Stimulated activated CD4-positive, alpha-beta T cell treated with anti-CD3 and anti-CD28 coated beads, Interleukin-1b, Interleukin-23, amount 100 ng/mL, for 4 hours (primary cell): ENCODE results near the gene CLTRN.
A peak's percentile ranks its signal among the peaks of the same experiment; 100 is the strongest.
"Not testable (repeated sequence)": the region's sequence is repeated elsewhere in the genome, so short reads cannot be mapped to it uniquely, and the experiment has no call there.

Experiments
- DNase-seq, 2 donors: peaks; one replicate each; pipeline ENCODE4 v3.0.0-alpha.2; 2020; ENCODE audit warnings: low read depth in 2 of 2

The CLTRN gene, protein sequence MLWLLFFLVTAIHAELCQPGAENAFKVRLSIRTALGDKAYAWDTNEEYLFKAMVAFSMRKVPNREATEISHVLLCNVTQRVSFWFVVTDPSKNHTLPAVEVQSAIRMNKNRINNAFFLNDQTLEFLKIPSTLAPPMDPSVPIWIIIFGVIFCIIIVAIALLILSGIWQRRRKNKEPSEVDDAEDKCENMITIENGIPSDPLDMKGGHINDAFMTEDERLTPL

DNA sequence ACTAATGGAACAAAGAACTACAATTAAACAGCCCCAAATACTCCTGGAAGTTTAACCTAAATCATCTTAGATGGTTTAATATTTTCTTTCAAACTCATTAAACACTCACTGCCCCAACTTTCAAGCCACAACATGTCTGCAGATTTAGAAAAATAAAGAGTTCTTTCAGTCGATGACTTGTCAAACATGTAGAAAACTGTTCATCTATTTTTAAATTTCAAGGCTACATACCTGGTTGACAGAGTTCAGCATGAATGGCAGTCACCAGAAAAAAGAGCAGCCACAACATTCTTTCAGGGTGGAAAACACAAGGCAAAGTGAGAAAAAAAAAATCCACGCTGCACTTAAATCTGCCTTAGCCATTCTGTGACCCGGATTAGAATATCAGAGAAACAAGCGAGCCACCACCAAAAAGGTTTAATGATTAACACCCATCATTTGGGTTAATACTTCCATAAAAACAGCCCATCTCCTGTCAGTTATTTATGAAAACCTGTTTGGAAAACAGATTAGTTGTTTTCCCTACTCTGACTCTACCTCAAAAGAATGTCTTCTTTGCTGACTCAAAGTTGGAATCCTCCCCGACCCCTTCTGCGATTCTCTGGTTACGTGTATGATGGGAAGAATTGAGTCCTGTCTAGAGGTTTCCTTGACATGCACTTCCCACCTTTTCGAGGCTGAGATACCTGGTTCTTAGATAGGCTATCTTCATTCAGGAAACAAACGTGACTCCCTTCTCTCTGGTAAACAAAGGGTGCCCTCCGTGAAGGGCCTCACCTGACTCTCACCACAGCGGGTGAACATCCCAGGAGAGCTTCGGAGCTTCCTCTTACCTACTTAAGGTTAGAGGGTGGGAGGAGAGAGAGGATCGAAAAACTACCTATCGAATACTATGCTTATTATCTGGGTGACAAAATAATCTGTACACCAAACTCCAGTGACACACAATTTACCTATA lies at the start of gene CLTRN:
Gene CLTRN (minus strand): TSS at position 319 of the 958 bp plus-strand sequence. CDS start 30 bp downstream, at position 289.
- DNase-seq = no peak

DNA sequence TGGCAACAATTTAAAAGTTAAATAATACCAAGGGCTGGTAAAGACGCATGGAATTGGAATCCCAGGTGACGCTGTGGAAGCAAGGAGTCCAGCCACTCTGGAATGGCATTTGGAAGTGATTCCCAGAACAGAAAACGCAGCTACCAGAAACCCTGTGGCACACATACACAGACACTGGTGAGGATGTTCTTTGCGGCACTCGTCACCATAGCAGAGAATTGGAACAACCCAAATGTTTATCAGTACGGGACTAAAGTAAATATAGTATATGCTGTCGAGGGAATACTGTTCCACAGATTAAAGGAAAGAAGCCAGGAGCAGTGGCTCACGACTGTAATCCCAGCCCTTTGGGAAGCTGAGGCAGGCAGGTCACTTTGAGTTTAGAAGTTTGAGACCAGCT lies 39.7 kb upstream of the CLTRN start:
- DNase-seq = not testable (repeated sequence)

DNA sequence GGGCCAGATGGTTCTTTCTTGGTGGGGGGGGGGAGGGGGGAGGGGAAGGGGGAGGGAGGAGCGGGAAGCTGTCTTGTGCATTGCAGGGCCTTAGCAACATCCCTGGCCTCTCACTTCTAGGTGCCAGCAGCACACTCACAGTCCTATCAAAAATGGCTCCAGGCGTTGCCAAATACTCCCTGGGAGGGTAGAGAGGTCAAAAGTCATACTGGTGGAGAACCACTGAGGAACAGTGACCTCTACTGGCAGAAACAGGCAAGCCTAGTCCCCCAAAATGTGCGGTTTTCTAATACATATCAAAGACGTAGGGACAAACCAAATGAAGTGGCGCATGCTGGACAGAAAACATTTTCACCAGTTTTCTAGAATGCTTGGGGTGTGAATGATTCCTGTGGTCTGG lies 39.2 kb upstream of the CLTRN start:
- DNase-seq = not testable (repeated sequence)

DNA sequence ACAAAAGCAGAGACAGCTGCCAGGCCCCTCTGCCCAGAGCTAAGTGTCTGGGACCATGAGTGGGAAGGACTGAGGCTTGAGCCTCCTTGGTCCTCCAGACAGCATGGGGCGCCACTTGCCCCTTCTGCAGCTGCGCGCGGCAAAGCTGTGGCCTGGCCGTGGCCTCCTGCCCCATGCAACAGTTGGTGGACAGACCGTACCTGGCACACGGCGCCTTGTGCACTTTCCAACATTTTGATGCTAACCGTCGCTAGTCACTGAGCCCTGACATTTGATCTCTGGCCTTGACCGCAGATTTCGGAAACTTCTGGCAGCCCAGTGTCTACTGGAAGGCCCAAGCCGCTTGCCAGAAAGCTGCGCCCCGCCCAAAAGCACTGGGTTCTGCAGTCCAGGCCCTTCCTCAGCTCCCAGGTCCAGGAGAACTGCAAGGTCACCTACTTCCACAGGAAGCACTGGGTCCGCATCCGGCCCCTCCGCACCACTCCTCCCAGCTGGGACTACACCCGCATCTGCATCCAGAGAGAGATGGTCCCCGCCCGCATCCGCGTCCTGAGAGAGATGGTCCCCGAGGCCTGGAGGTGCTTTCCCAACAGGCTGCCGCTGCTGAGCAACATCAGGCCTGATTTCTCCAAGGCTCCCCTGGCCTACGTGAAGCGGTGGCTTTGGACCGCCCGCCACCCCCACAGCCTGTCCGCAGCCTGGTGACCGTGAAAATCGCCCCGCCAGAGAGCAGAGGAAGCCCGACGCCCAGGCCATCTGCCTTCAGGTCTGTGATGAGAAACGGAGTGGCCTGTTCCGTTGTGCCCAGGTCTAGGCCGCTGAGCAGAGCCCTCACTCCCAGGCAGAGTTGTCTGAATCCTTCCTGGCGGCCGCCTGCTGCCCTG lies 38.1 kb upstream of the CLTRN start:
- no peak for DNase-seq

DNA sequence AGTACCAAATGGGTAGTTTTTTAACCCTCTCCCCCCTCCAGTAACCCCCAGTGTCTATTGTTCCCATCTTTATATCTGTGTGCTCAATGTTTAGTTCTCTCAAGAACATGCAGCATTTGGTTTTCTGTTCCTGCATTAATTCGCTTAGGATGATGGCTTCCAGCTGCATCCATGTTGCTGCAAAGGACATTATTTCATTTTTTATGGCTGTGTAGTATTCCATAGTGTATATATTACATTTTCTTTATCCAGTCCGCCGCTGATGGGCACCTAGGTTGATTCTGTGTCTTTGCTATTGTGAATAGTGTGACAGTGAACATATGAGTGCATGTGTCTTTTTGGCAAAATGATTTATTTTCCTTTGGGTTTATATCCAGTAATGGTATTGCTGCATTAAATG lies 31.9 kb upstream of the CLTRN start:
- DNase-seq = no peak

DNA sequence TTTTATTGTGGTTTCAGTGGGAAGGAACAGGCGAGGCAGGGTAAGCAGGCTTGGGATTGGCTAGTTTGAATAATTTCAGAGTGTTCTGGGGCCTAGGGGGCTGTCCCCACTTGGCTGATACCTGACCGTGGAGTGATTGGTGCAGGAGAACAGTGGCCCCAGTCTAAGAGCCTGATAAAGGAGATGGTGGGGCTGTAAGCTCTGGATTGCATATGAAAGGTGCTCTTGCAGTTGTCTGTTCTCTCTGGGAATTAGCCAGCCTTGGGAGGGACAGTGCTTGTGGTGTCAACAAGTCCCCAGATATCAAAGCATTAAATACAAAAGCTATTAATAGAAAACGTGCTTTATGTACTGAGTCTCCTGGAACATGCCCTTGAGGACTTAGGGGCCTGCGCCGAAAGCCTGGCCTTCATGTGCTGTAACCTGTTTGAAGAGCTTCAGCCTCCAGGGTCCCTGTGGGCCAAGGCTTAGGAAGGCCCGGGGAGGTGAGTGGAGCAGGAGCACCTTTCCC lies 30.4 kb upstream of the CLTRN start:
- DNase-seq = no peak

DNA sequence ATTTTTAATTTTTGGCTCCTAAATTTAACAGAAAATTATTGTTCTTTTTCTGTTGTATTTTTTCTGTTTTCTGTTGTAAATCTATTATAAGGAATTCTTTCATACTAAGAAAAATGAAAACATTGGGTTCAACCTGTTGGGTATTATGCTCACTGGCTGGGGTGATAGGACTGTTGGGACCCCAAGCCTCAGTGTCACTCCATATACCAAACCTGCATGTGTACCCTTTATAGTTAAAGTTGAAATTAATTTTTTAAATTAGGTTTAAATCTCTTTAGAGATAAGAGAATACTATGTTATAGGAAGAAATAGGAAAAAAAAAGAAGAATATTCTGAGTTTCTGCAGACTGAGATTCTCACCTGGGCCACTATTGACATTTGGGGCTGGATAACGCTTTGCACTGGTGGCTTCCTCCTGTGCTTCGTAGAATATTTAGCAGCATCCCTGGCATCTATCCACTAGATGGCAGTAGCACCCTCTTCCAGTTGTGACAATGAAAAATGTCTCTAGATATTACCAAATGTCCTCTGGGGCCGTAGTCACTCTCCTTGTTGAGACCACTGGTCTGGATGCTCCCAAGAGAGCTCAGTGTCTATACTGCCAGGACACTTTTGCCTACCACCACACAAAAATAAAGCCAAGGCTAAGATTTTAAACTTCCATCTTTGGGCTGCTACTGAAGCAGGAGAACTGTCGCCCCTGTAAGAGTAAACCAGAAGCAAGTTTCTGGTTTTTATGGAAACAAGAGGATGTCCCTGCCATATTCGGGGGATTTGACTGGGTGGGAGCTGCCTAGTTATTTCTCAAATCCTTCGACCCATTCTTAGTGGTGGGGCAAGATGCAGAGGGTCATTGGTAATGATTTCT lies 22.4 kb upstream of the CLTRN start:
- DNase-seq = peak in 1 of 2 donors; percentile 53

DNA sequence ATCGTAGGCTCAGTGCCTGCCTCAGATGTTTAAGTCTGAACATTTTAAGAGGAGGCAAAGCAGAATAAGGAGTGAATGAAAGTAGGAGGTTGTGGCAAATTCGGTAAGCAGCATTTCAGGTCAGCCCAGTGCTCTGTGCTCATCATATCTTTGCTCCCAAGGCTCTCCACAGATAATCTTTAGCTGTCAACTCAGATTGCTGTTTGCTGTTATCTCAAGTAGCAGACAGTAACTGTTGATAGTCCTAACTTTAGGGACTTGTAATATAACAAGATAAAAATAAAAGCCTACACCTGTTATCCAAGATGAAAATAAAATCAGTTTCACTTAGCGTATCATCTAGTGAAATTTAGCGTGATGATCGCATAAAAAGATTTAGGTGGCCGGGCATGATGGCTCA lies 18.6 kb upstream of the CLTRN start:
- no peak for DNase-seq

DNA sequence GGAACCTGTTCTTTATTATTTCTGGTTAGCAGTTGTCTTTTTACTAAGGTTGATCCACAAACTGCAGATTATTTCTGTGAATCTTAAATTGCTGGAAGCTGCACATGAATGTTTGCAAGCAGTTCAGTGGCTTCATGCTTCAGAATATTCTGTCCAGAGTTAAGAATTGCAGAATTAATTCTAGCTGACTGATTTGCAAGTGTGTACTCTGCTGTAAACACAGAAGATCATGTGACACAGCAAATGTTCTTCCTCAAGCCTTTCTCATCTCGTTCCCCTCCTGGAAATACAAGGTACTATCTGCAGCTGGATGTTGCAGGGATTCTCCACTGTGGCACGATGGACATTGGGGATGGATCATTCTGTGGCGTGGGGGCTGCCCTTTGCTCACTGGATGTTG lies 16.8 kb upstream of the CLTRN start:
- DNase-seq = no peak

DNA sequence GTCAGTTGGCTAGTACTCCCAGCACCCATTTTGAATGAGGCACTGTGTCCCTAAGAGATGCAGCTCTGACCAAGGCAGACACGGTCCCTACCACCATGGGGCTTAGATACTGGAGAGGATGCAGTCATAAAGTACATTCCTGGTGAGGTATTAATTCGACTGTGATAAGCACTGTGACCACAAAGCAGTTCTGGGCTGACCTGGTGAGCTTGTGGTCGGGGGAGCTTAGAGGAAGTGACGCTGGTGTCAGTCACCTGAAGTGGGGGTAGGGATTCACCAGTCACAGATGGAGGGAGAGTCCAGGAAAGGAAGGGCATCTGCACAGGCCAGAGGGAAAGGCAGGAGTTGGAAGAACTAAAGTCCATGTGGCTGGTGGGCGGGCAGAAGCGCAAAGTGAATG lies 15.8 kb upstream of the CLTRN start:
- no peak for DNase-seq

DNA sequence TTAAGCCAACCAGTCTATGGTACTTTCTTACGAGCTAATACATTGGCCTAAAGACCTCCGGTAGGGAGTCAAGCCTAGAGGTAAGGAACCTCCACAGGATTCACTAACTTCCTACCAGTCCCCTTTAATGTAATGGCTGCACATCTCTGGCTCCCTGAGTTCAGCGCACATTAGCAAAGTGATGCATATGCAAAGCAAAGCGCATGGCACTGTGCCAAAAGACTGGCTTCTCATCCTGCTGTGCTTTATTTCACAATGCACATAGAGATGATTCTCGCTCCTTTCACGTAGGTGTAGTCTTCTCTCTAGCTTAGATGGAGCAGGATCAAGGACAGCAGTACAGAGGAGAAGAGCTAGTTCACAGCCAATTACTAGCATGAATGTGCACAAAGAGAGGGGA lies 14.6 kb upstream of the CLTRN start:
- DNase-seq = no peak

DNA sequence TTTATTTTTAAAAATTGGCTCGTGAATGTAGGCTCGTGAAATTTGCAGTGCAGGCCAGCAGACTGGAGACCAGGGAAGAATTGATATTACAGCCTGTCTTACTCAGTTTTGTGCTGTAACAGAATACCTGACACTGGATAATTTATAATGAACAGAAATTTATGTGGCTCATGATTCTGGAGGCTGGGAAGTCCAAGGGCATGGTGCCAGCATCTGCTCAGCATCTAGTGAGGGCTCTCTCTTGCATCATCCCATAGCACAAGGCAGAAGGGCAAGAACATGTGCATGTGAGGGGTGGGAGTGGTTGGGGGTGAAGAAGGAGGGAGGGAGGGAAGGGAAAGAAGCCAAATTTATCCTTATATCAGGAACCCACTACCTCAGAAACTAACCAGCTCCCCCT lies 13.7 kb upstream of the CLTRN start:
- no peak for DNase-seq

DNA sequence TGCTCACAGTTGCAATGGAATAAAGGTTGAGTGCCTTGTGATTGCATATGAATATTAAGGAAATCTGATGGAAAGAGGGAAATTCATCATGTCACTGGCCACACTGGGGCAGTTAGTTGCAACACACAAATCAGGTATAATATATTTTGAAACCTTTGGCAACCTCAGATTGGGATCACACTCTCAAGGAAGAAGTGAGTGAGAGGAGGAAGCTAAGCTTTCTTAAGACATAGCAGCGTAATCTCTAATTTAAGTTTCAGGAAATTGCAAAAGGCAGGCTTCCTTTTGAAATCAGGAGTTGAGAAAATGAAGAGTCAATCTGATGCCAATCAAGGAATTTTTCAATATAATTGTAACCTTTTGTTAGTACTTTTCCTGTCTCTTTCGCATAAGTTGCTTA lies 12.3 kb upstream of the CLTRN start:
- no peak for DNase-seq

DNA sequence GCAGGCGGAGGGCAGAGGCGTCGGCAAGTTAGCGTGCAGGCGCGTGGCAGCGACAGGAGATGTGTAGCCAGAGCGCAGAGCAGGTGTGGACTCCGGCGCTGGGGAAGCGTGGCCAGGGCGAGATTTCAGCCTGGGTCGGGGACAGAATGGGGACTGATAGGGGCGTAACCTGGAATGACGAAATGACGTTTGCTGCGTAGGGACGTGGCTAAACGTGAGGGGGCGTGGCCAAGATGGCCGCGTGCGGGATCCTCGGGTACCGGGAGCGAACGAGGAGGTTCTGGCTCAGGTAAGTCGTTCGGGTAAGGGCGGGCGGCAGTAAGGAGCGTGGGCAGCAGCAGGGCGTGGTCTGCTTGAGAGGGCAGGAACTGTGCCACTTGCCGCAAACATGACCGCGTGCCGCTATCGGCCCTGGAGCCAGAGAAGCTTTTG lies 10.9 kb upstream of the CLTRN start:
- peak; percentile 73 to 84 for DNase-seq

DNA sequence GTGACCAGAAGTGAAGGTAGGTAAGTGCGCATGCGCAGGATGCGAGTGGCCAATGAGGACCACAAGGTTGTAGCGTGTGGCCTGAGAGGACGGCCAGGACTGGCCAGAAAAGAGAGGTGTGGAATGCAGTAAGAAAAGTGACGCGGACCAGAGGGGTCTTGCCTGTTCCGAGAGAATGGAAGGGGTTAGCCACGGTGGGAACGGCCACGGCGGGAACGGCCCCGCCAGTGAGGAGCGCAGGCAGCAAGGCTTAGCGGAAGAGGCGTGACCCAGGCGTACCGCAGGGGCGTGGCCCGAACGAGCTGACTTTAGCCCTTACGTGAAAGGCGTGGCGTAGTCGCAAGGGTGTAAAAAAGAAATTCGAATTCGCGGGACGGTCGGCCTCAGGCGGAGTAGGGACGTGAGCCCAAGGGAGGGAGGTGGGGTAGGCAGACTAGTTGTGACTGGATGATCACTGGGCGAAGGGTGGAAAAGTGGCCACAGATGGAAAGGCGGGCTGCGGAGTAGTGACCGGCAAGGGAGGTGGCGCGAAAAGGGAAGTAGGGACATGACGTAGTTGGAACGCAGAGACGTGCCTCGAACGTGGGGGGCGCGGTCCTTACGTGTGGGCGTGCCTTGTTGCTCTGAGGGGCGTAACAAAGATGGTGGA lies 10.4 kb upstream of the CLTRN start:
- peak; percentile 77 to 85 for DNase-seq

DNA sequence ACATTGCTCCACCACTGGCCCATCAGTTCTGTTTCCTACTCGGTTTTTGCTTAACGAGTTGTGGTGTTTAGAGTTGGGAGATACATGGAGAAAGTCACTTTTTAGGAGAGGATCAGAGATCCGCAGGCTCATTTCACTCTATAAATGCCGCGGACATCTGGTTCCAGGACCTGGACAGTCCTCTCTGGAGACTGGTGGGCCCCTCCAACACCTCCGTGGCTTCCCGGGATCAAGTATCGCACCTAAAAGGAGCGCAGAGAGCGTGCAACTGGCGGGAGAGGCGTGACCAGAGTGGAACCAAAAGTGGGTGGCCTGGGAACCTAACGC lies 9.9 kb upstream of the CLTRN start:
- DNase-seq = no peak

DNA sequence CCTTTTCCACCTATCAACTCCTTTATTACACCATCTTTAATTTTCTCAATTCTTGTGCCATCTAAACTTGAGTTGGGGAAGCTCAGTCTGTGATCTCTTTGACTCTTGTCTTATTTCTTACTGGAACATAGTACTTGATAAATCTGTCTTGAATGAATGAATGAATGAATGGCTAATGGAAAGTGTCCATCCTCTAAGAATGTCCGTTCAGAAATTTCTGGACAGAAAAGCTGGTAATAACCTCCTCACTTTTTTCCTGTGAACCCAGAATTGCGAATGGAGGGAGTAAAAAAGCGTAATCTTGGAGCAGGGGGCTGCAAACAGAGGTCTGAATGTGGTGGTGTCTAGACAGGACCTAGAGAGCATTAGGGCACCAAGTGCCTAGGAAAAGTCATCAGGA lies 9.4 kb upstream of the CLTRN start:
- DNase-seq = no peak

DNA sequence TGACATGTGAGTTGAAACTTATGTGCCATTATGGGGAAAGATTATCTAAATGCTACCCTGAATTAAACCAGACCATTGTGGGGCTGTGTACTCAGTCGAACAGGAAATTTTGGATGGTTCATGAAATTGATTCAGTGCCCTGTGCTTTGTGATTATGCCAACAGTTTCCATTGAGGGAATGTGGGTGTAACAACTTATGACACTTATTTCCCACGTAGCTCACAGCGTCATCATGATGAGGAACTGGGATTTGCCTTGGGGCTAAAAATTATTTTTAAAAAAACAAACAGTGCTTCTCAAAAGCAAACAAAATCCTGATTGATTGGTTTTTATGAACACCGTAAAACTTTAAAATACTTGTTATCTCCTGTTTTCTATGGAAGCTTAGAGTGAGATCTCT lies 8.3 kb upstream of the CLTRN start:
- DNase-seq = no peak

DNA sequence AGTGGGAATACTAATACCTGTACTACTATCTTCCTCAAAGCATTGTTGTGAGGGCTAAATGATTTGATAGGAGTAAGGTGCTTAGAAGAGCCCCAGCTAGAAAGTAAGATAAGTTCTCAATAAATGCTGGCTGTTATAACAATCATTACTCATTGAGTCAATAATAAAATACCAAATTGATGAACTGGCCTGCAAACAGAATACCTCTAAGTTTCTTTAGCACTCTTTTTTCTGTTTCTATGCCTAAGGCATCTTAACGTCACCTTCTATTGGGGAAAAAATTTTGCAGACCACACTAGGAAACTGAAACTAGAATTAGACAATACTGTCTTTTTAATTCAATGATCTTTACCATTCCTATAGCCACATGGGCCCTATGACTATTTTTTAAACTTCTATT lies 1.2 kb downstream of the CLTRN start:
- DNase-seq = no peak

DNA sequence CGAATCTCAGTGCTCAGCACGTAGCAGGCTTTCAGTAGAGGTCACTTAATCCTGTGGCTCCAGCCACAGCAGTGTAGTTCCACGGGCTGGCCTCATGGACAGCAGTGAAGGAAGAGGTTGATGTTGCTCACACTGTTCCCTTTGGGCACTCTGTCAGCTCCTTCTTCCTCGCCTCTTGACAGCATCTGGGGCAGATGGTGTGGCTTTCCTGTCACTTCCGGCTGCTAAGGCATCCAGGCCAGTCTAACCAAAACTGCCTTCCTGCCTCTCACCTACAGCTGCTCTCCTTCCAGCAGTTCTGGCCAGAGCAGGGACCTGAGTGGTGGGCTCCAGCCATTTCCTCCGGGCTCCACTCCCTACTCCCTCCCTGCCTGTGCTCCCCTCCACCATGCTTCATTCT lies 9.8 kb downstream of the CLTRN start:
- not testable (repeated sequence) for DNase-seq

DNA sequence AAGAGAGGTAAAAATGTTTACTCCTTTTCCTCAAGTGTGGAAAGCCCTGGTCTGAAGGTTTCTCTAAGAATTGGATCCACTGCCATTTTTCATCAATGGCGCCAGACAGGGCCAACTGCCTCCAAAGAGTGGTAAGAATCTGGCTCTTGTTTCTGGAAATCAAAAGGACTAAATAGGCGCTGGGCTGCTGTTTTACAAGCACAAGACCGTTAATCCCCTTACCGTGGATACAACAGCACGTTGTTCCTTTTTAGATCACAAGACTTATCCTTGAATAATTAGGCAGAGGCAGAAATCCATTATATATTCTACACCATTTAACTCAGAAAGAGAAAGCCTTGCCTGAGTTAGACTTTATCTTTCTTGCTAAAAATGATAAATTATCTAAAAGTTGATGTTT lies 10.6 kb downstream of the CLTRN start:
- no peak for DNase-seq
